ENCODE data around the gene FAAP100.

The FAAP100 gene

GRCh38 chr17:81539961-81540675 lies 12.0 kb downstream of the FAAP100 start:
- H3K9ac ChIP-seq (ENCODE audit: low read depth, low read length): no peak overlapping the region
- no peak overlapping the region for H3K27ac ChIP-seq (ENCODE audit: low read length)
- peaks cover 18% of the 10 kb centered on the region for H3K27me3 ChIP-seq (ENCODE audit: insufficient read depth, low read length)
- H3K9me3 ChIP-seq (ENCODE audit: insufficient read depth, low read depth, low read length): no peaks in the 10 kb centered on the region
- H3K4me1 ChIP-seq (ENCODE audit: insufficient read depth, low read length): no peaks in the 10 kb centered on the region
- peaks cover 29% of the 10 kb centered on the region for H3K36me3 ChIP-seq (ENCODE audit: insufficient read depth, low read depth, low read length)
- H3K4me3 ChIP-seq (ENCODE audit: low read length): no peak overlapping the region

GRCh38 chr17:81539571-81539900 lies 12.6 kb downstream of the FAAP100 start:
- no peaks in the 10 kb centered on the region for H3K4me1 ChIP-seq (ENCODE audit: insufficient read depth, low read length)
- H3K36me3 ChIP-seq (ENCODE audit: insufficient read depth, low read depth, low read length): peaks cover 26% of the 10 kb centered on the region
- no peaks in the 10 kb centered on the region for H3K9me3 ChIP-seq (ENCODE audit: insufficient read depth, low read depth, low read length)
- H3K27ac ChIP-seq (ENCODE audit: low read length): no peak overlapping the region
- H3K27me3 ChIP-seq (ENCODE audit: insufficient read depth, low read length): peaks cover 23% of the 10 kb centered on the region
- H3K9ac ChIP-seq (ENCODE audit: low read depth, low read length): no peak overlapping the region
- no peak overlapping the region for H3K4me3 ChIP-seq (ENCODE audit: low read length)

- H3K9ac ChIP-seq (ENCODE audit: low read depth, low read length): no peak overlapping the region
- no peaks in the 10 kb centered on the region for H3K4me1 ChIP-seq (ENCODE audit: insufficient read depth, low read length)
- H3K36me3 ChIP-seq (ENCODE audit: insufficient read depth, low read depth, low read length): peaks cover 20% of the 10 kb centered on the region
- H3K27me3 ChIP-seq (ENCODE audit: insufficient read depth, low read length): peaks cover 29% of the 10 kb centered on the region
- H3K9me3 ChIP-seq (ENCODE audit: insufficient read depth, low read depth, low read length): no peaks in the 10 kb centered on the region
- no peak overlapping the region for H3K4me3 ChIP-seq (ENCODE audit: low read length)
- H3K27ac ChIP-seq (ENCODE audit: low read length): no peak overlapping the region
Observed at GRCh38 chr17:81538651-81539570, 13.2 kb downstream of the FAAP100 start.

- Histone ChIP-seq H3K4me1 (ENCODE audit: insufficient read depth, low read length) (no peaks in the 10 kb centered on the region), H3K36me3 (ENCODE audit: insufficient read depth, low read depth, low read length) (peaks cover 11% of the 10 kb centered on the region), H3K27ac (ENCODE audit: low read length) (no peak overlapping the region), H3K27me3 (ENCODE audit: insufficient read depth, low read length) (peaks cover 38% of the 10 kb centered on the region), H3K9me3 (ENCODE audit: insufficient read depth, low read depth, low read length) (no peaks in the 10 kb centered on the region), H3K4me3 (ENCODE audit: low read length) (no peak overlapping the region), H3K9ac (ENCODE audit: low read depth, low read length) (no peak overlapping the region)
Observed at GRCh38 chr17:81537856-81538555, 14.1 kb downstream of the FAAP100 start.

- peaks cover 44% of the 10 kb centered on the region for H3K27me3 ChIP-seq (ENCODE audit: insufficient read depth, low read length)
- peaks cover 6% of the 10 kb centered on the region; the same call in 1 of the 2 replicates for H3K36me3 ChIP-seq (ENCODE audit: insufficient read depth, low read depth, low read length)
- no peak overlapping the region for H3K27ac ChIP-seq (ENCODE audit: low read length)
- H3K4me3 ChIP-seq (ENCODE audit: low read length): peak overlapping the region; percentile 29; the same call in 1 of the 2 replicates
- peak overlapping the region; percentile 10; the same call in 1 of the 2 replicates for H3K9ac ChIP-seq (ENCODE audit: low read depth, low read length)
- H3K9me3 ChIP-seq (ENCODE audit: insufficient read depth, low read depth, low read length): no peaks in the 10 kb centered on the region
- no peaks in the 10 kb centered on the region for H3K4me1 ChIP-seq (ENCODE audit: insufficient read depth, low read length)
Observed at GRCh38 chr17:81537343-81537855, 14.8 kb downstream of the FAAP100 start.

- H3K36me3 ChIP-seq (ENCODE audit: insufficient read depth, low read depth, low read length): peaks cover 6% of the 10 kb centered on the region; the same call in 1 of the 2 replicates
- H3K4me1 ChIP-seq (ENCODE audit: insufficient read depth, low read length): no peaks in the 10 kb centered on the region
- H3K9ac ChIP-seq (ENCODE audit: low read depth, low read length): peak overlapping the region; percentile 10; the same call in 1 of the 2 replicates
- H3K27ac ChIP-seq (ENCODE audit: low read length): no peak overlapping the region
- H3K9me3 ChIP-seq (ENCODE audit: insufficient read depth, low read depth, low read length): no peaks in the 10 kb centered on the region
- H3K27me3 ChIP-seq (ENCODE audit: insufficient read depth, low read length): peaks cover 48% of the 10 kb centered on the region
- H3K4me3 ChIP-seq (ENCODE audit: low read length): peak overlapping the region; percentile 29; the same call in 1 of the 2 replicates
Observed at GRCh38 chr17:81536299-81537290, 15.6 kb downstream of the FAAP100 start.

GRCh38 chr17:81535480-81536298 lies 16.5 kb downstream of the FAAP100 start:
- Histone ChIP-seq H3K4me1 (ENCODE audit: insufficient read depth, low read length) (no peaks in the 10 kb centered on the region), H3K27me3 (ENCODE audit: insufficient read depth, low read length) (peaks cover 48% of the 10 kb centered on the region), H3K27ac (ENCODE audit: low read length) (no peak overlapping the region), H3K36me3 (ENCODE audit: insufficient read depth, low read depth, low read length) (peaks cover 6% of the 10 kb centered on the region; the same call in 1 of the 2 replicates), H3K4me3 (ENCODE audit: low read length) (no peak overlapping the region), H3K9ac (ENCODE audit: low read depth, low read length) (no peak overlapping the region), H3K9me3 (ENCODE audit: insufficient read depth, low read depth, low read length) (no peaks in the 10 kb centered on the region)

GRCh38 chr17:81535007-81535328 lies 17.2 kb downstream of the FAAP100 start:
- Histone ChIP-seq H3K4me1 (ENCODE audit: insufficient read depth, low read length) (no peaks in the 10 kb centered on the region), H3K36me3 (ENCODE audit: insufficient read depth, low read depth, low read length) (peaks cover 3% of the 10 kb centered on the region; the same call in 1 of the 2 replicates)

GRCh38 chr17:81534157-81535006 lies 17.8 kb downstream of the FAAP100 start:
- H3K27me3 ChIP-seq (ENCODE audit: insufficient read depth, low read length): peaks cover 48% of the 10 kb centered on the region
- H3K4me3 ChIP-seq (ENCODE audit: low read length): no peak overlapping the region
- no peaks in the 10 kb centered on the region for H3K9me3 ChIP-seq (ENCODE audit: insufficient read depth, low read depth, low read length)
- H3K9ac ChIP-seq (ENCODE audit: low read depth, low read length): no peak overlapping the region
- no peak overlapping the region for H3K27ac ChIP-seq (ENCODE audit: low read length)
- H3K4me1 ChIP-seq (ENCODE audit: insufficient read depth, low read length): no peaks in the 10 kb centered on the region
- H3K36me3 ChIP-seq (ENCODE audit: insufficient read depth, low read depth, low read length): no peaks in the 10 kb centered on the region

More at GRCh38 chr17:81535007-81535328, 17.2 kb downstream of the FAAP100 start:
- H3K27ac ChIP-seq (ENCODE audit: low read length): no peak overlapping the region
- H3K27me3 ChIP-seq (ENCODE audit: insufficient read depth, low read length): peaks cover 48% of the 10 kb centered on the region
- no peaks in the 10 kb centered on the region for H3K9me3 ChIP-seq (ENCODE audit: insufficient read depth, low read depth, low read length)
- H3K4me3 ChIP-seq (ENCODE audit: low read length): no peak overlapping the region
- H3K9ac ChIP-seq (ENCODE audit: low read depth, low read length): no peak overlapping the region
